Lung microvascular endothelial cell (primary cell): ENCODE results near the gene PTPRD. TPM values are rescaled to one million over a fixed set of nuclear protein-coding genes. Genes with fewer than 3 reads are reported as not detected.

Experiments used
- DNase-seq, 2 donors: peaks; one replicate each; pipeline versions ENCODE4 v3.0.0 to v3.0.0-alpha.2; 2010; ENCODE audit warnings: low read depth in 2 of 2
- total RNA-seq: library from RNA; depleted of rRNA; stranded (reverse); fragments of >200 nt; gene quantifications from 2 replicates; pipeline ENCODE4 v1.2.1, GENCODE V29; 2014

PTPRD gene
- total RNA-seq: 1.2 and 2.4 TPM in 2 replicates

GRCh38 chr9:10612641-10613398 is at the start of gene PTPRD:
TSS of gene PTPRD (minus strand) at chr9:10613002.
- DNase-seq: peak; percentile 1 to 10

GRCh38 chr9:10661994-10662393 is 49.2 kb upstream of the PTPRD start:
- DNase-seq: no peak

GRCh38 chr9:10661376-10661775 is 48.6 kb upstream of the PTPRD start:
- DNase-seq: no peak

GRCh38 chr9:10651012-10651411 is 38.2 kb upstream of the PTPRD start:
- DNase-seq: no peak

GRCh38 chr9:10649076-10649475 is 36.3 kb upstream of the PTPRD start:
- no peak for DNase-seq

GRCh38 chr9:10633785-10634184 is 21.0 kb upstream of the PTPRD start:
- no peak for DNase-seq

- DNase-seq: no peak
These were observed 1.5 kb upstream of the PTPRD start for GRCh38 chr9:10614196-10614800.

- DNase-seq: no peak
These were observed 617 bp upstream of the PTPRD start for GRCh38 chr9:10613419-10613818.

- no peak for DNase-seq
These were observed 7.4 kb downstream of the PTPRD start for GRCh38 chr9:10605388-10605787.

- no peak for DNase-seq
These were observed 7.9 kb downstream of the PTPRD start for GRCh38 chr9:10604927-10605326.

- DNase-seq: no peak
These were observed 15.0 kb downstream of the PTPRD start for GRCh38 chr9:10597801-10598200.

- DNase-seq: no peak
These were observed 18.3 kb downstream of the PTPRD start for GRCh38 chr9:10594482-10594881.

GRCh38 chr9:10586407-10586806 is 26.4 kb downstream of the PTPRD start:
- DNase-seq: no peak

GRCh38 chr9:10571699-10572098 is 41.1 kb downstream of the PTPRD start:
- no peak for DNase-seq

- DNase-seq: no peak
These were observed 46.0 kb downstream of the PTPRD start for GRCh38 chr9:10566848-10567247.

- DNase-seq: no peak
These were observed 50.0 kb downstream of the PTPRD start for GRCh38 chr9:10562581-10563343.

GRCh38 chr9:10548348-10548747 is 64.5 kb downstream of the PTPRD start:
- no peak for DNase-seq

- DNase-seq: no peak
These were observed 74.7 kb downstream of the PTPRD start for GRCh38 chr9:10538073-10538472.

GRCh38 chr9:10534850-10535249 is 78.0 kb downstream of the PTPRD start:
- no peak for DNase-seq

- no peak for DNase-seq
These were observed 86.8 kb downstream of the PTPRD start for GRCh38 chr9:10525972-10526371.

- DNase-seq: no peak
These were observed 89.6 kb downstream of the PTPRD start for GRCh38 chr9:10523164-10523563.

- no peak for DNase-seq
These were observed 100.7 kb downstream of the PTPRD start for GRCh38 chr9:10512144-10512543.

GRCh38 chr9:10488937-10489336 is 123.9 kb downstream of the PTPRD start:
- DNase-seq: no peak
